Ishikawa (cell line): Measurements from ENCODE around the gene SYNPR.

Source experiments
- CREB1 ChIP-seq: IDR thresholded peaks from 2 replicates; pipeline ENCODE4 v1.6.1; 2012; ENCODE audit warnings: low read depth
- EGR1 ChIP-seq: IDR thresholded peaks from 2 replicates; pipeline ENCODE4 v1.6.1; 2012
- EP300 ChIP-seq: IDR thresholded peaks from 2 replicates; pipeline ENCODE4 v1.6.1; 2012; ENCODE audit warnings: borderline replicate concordance
- FOXM1 ChIP-seq: IDR thresholded peaks from 2 replicates; pipeline ENCODE4 v1.6.1; 2012; ENCODE audit warnings: low read depth, borderline replicate concordance
- NFIC ChIP-seq: IDR thresholded peaks from 2 replicates; pipeline ENCODE4 v1.6.1; 2012
- RAD21 ChIP-seq: IDR thresholded peaks from 2 replicates; pipeline ENCODE4 v1.6.1; 2012; ENCODE audit warnings: low read depth
- TAF1 ChIP-seq: IDR thresholded peaks from 2 replicates; pipeline ENCODE4 v1.6.1; 2012; ENCODE audit warnings: low read depth, mild to moderate bottlenecking
- TCF12 ChIP-seq: IDR thresholded peaks from 2 replicates; pipeline ENCODE4 v1.6.1; 2012; ENCODE audit warnings: low read depth
- TEAD4 ChIP-seq: IDR thresholded peaks from 2 replicates; pipeline ENCODE4 v1.6.1; 2012
- USF1 ChIP-seq: IDR thresholded peaks from 2 replicates; pipeline ENCODE4 v1.6.1; 2012
- YY1 ChIP-seq: IDR thresholded peaks from 2 replicates; pipeline ENCODE4 v1.6.1; 2012; ENCODE audit warnings: low read depth
- TF ChIP-seq, protein P1 (sequence below): IDR thresholded peaks from 2 replicates; pipeline ENCODE4 v1.6.1; 2012
- TF ChIP-seq, protein P2 (sequence below): IDR thresholded peaks from 2 replicates; pipeline ENCODE4 v1.6.1; 2012; ENCODE audit warnings: low read depth, mild to moderate bottlenecking

DNA sequence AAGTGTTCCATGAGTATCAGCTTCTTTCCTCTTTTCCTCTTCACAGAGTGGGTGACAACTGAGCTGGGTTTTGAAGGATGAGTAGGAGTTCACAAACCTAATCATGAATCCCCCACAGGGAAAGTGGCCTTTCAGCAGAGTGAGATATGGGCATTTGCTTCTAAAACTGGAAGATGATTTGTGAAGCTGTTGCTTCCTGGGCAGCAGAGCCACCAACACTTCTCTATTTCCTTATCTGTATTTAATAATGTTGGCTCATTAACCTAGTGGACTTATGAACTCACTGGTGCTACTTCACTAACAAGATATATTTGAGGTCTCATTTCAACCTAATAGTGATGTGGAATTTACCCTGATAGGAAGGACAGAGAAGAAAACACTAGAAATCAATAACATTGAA, 152.8 kb downstream of the SYNPR start:
- TF ChIP-seq TAF1 (no peak), FOXM1 (no peak), EP300 (no peak), NFIC (no peak), USF1 (no peak), YY1 (no peak), TCF12 (no peak), RAD21 (no peak), TEAD4 (no peak), CREB1 (no peak), EGR1 (no peak)
- TF ChIP-seq, protein P1, sequence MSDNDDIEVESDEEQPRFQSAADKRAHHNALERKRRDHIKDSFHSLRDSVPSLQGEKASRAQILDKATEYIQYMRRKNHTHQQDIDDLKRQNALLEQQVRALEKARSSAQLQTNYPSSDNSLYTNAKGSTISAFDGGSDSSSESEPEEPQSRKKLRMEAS = no peak
- TF ChIP-seq, protein P2, sequence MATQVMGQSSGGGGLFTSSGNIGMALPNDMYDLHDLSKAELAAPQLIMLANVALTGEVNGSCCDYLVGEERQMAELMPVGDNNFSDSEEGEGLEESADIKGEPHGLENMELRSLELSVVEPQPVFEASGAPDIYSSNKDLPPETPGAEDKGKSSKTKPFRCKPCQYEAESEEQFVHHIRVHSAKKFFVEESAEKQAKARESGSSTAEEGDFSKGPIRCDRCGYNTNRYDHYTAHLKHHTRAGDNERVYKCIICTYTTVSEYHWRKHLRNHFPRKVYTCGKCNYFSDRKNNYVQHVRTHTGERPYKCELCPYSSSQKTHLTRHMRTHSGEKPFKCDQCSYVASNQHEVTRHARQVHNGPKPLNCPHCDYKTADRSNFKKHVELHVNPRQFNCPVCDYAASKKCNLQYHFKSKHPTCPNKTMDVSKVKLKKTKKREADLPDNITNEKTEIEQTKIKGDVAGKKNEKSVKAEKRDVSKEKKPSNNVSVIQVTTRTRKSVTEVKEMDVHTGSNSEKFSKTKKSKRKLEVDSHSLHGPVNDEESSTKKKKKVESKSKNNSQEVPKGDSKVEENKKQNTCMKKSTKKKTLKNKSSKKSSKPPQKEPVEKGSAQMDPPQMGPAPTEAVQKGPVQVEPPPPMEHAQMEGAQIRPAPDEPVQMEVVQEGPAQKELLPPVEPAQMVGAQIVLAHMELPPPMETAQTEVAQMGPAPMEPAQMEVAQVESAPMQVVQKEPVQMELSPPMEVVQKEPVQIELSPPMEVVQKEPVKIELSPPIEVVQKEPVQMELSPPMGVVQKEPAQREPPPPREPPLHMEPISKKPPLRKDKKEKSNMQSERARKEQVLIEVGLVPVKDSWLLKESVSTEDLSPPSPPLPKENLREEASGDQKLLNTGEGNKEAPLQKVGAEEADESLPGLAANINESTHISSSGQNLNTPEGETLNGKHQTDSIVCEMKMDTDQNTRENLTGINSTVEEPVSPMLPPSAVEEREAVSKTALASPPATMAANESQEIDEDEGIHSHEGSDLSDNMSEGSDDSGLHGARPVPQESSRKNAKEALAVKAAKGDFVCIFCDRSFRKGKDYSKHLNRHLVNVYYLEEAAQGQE = no peak
